GM12873 (cell line): Measurements from ENCODE around the gene HOXD4.

Experiments
- CTCF ChIP-seq: IDR thresholded peaks from 2 replicates; pipeline ENCODE4 v1.5.1; 2012; ENCODE audit warnings: low read depth, mild to moderate bottlenecking, moderate library complexity, low read length, control low read depth; ENCODE audit not compliant: insufficient read depth; ENCODE audit errors: missing control alignments

Gene HOXD4

DNA sequence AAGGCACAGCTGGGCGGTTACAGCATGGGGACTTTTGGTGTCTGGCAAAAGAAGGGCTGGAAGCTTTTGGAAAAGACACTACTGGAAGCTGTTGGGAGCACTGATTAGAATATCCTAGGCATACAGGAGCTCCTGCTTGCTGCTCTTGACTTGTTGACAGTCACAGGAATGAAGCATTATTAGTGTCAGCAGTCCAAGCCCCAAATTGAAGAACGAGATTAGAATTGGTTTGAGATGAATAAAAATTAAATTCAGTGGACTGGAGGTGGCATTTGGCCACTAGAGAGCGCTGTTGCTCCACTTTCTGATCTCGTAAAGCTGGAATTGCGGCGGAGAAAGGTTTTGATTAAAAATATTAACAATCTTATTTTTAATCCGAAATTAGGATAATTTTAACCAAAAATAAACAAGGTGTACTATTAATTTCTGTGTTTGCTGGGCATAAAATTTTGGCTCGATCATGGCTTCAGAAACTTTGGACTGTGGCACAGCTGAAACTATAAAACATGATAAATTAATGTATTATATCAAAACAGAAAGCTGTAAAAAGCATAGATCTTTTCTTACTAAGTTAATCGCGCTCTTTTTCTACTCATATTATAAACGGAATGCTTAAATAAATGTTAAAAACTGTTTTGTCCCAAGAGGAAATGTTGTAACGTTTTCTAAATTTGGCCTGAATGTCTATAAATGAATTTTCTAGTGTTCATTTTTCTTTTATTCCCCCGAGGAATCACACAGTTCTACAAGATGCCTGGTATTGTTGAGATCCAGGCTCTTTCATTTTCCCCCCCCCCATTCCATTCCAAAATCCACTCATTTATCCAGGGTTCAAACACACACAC is 24.2 kb upstream of the HOXD4 start:
- TF ChIP-seq CTCF = peak; percentile 70

DNA sequence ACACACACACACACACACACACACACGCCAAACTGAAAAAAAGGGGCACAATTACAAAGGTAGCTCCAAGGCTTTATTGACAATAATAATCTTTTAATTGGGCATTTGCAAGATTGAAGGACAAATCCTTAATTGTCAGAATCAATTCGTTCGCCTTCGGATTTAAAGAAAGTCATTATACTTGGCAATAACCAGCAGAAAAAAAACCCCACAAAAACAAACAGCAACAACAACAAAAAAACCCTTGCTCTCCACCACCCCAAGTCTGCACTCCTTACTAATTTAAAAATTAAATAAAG is 23.6 kb upstream of the HOXD4 start:
- TF ChIP-seq CTCF = no peak

DNA sequence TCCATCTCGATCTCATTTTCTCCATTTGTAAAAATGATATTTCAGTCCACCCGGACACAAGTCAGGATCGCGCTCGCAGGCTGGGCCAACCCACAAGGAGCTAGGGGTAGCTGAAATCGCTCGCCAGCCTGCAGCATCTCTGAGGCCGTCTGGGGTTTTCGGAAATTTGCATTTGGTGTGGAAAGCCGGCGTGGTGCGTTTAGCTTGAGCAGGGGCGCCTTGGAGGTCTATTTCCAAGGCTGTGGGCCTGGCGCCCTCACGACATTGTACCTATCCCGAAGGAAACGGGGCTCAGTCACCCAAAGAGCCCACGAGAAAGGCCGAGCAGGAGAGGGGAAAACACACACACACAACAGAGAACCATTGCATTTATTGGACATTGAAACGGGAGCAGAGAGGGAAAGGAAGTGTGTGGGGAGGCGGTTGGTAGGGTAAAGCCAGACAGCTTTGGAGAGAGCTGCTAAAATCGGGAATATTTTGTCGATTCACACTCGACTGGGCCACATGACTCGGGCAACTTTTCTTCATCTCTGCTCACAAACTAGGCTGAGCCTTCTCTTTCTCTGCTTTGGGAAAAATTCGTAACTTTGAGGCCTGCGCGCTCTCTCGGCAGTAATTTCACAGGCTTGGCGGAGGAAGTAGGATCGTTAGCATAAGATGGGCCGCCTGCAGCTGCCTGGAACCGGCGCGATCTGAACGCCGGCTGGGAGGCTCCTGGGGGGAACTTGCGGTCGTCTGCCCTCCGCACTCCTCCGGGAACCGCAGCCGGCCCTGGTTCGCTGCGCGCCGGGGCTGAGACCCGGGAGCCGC is 23.0 kb upstream of the HOXD4 start:
- TF ChIP-seq CTCF = no peak

DNA sequence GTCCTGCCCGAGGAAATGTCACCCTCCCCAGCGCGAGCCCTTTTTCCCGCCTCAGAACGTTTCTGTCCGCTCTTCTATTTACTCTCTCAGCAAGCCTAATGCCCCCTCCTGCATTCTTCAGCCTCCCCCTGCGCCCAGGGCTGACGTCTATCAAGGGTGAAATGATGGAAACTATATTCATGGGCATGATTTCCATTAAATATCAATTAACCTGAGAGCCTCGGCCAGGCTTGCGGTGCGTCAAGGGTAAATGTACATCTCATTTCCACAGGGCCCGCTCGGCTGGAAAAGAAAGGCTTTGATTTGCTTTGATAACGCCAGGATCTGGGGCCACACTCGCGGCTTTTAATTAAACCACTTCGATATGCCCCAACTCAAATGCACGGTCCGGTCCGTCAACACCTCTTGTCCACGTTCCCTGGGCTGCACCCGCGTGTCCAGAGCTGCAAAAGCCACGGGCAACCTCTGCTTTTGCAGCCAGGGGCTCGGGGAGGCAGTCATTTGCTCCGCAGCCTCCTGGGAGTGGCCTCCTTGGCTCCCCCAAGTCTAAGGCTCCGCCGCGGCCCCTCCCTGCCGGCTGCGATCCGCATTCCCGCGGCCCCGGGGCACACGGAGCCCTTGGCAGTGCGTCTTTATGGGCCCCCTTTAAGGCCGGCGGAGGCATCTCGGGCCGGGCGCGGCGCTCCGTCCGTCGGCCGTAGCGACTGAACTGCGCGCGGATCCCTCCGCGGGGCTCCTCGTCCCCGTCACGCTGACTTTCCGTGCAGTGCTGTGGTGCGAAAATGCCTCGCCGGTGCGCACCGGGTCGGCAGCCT is 22.2 kb upstream of the HOXD4 start, which contains the start of gene HOXD8:
TSS of gene HOXD8 (plus strand) at position 724 of the 815 bp plus-strand sequence. CDS start 662 bp downstream, outside the sequence.
- no peak for TF ChIP-seq CTCF

DNA sequence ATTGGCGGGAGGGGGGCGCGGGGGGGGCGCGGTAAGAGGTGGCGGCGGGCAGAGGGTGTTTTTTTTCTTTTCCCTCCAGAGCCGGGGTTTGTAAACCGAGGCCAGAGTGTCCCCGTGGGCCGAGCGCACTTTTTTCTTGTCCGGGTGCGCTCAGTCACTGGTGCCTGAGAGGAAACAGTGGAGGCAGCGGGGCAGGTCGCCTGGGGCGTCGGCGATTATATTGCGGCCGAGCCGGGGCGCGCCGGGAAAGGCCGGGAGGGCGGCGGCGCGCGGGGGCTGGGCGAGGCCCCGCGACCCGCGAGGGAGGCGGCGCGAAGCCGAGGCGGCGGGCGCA is 21.6 kb upstream of the HOXD4 start:
- no peak for TF ChIP-seq CTCF

- TF ChIP-seq CTCF = no peak
These were observed 21.0 kb upstream of the HOXD4 start for GRCh38 chr2:176130147-176130956.
